T-helper 2 cell treated with Interferon-gamma antibody and Interleukin-4, amounts not matched to agents 5 μg/mL and 100 μg/mL, for 36 hours (primary cell): ENCODE measurements around the gene AHI1.

Experiments
- DNase-seq: peaks from one replicate; pipeline ENCODE4 v3.0.0; 2021; ENCODE audit warnings: low spot score
- H3K27ac Mint-ChIP-seq: one replicate; pipeline ENCODE4 v1.8.0; 2021; ENCODE audit warnings: mild to moderate bottlenecking, mixed read lengths
- H3K27me3 Mint-ChIP-seq: one replicate; pipeline ENCODE4 v1.8.0; 2021; ENCODE audit warnings: low read depth, mixed read lengths
- H3K36me3 Mint-ChIP-seq: one replicate; pipeline ENCODE4 v1.8.0; 2021; ENCODE audit warnings: low read depth, mixed read lengths
- H3K4me1 Mint-ChIP-seq: one replicate; pipeline ENCODE4 v1.8.0; 2021; ENCODE audit warnings: low read depth, mixed read lengths
- H3K4me3 Mint-ChIP-seq: one replicate; pipeline ENCODE4 v1.8.0; 2022; ENCODE audit warnings: mild to moderate bottlenecking, moderate library complexity, mixed read lengths
- H3K9me3 Mint-ChIP-seq: one replicate; pipeline ENCODE4 v1.8.0; 2021; ENCODE audit warnings: mixed read lengths

Gene AHI1

GRCh38 chr6:135522965-135523692, 25.6 kb upstream of the AHI1 start:
- H3K36me3 Mint-ChIP-seq, result peaks cover 15% of the 10 kb centered on the region
- H3K4me3 Mint-ChIP-seq, result no peak overlapping the region
- peaks cover 15% of the 10 kb centered on the region for H3K4me1 Mint-ChIP-seq
- peak overlapping the region; percentile 46 for H3K27ac Mint-ChIP-seq
- peaks cover 35% of the 10 kb centered on the region for H3K9me3 Mint-ChIP-seq
- no peak for DNase-seq
- no peaks in the 10 kb centered on the region for H3K27me3 Mint-ChIP-seq

DNA sequence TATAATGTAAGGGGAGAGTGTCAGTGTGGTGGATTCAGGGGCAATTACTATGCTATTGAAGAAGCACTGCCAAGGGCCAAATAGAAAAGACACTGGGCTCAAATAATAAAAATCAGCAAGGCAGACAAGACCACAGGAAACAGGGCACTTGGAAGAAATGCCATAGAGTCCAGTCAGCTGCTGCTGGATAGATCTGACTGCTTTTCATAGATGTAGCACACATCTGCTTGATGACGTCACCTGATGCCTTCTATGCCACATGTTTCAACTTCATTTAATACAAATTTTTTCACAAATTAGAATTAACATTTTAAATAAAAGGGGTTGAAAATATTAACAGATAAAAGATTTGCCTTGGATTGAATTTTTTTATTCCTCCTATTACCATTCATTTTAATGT, 23.9 kb upstream of the AHI1 start:
- Mint-ChIP-seq H3K27ac (no peak overlapping the region), H3K27me3 (no peaks in the 10 kb centered on the region), H3K9me3 (peaks cover 52% of the 10 kb centered on the region), H3K4me3 (no peak overlapping the region), H3K4me1 (peaks cover 15% of the 10 kb centered on the region), H3K36me3 (peaks cover 19% of the 10 kb centered on the region)
- DNase-seq, result no peak

- Mint-ChIP-seq H3K4me3 (no peak overlapping the region), H3K27ac (no peak overlapping the region), H3K27me3 (no peaks in the 10 kb centered on the region), H3K4me1 (peaks cover 15% of the 10 kb centered on the region), H3K9me3 (peaks cover 52% of the 10 kb centered on the region), H3K36me3 (peaks cover 19% of the 10 kb centered on the region)
- DNase-seq, result no peak
Observed at GRCh38 chr6:135520781-135521180, 23.2 kb upstream of the AHI1 start.

DNA sequence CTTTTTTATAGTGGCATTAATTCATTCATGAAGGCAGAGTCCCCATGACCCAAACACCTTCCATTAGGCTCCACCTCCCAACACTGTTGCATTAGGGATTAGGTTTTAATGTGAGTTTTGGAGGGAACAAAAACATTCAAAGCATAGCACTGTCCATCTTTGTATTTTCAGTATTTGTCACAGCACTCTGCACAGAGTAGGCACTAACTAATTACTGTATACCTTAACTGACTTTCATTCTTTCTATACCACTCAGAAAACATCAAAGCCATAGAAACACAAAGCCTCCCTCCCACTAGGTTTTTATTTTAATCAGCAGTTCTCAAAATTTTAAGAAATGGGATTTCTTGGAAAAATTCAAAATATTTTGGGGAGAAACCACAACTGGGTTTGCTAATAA, 21.8 kb upstream of the AHI1 start:
- H3K27ac Mint-ChIP-seq, result no peak overlapping the region
- peaks cover 12% of the 10 kb centered on the region for H3K4me1 Mint-ChIP-seq
- H3K27me3 Mint-ChIP-seq, result no peaks in the 10 kb centered on the region
- no peak for DNase-seq
- no peak overlapping the region for H3K4me3 Mint-ChIP-seq
- H3K36me3 Mint-ChIP-seq, result peaks cover 19% of the 10 kb centered on the region
- H3K9me3 Mint-ChIP-seq, result peaks cover 52% of the 10 kb centered on the region

DNA sequence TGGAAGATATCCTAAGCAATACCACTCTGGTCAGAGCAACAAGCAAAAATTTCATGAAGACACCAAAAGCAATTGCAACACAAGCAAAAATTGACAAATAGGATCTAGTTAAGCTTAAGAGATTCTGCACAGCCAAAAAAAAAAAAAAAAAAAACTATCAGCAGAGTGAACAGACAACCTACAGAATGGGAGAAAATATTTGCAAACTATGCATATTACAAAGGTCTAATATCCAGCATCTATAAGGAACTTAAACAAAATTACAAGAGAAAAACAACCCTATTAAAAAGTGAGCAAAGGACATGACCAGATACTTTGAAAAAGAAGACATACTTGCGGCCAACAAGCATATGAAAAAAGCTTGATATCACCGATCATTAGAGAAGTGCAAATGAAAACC, 20.0 kb upstream of the AHI1 start:
- H3K4me1 Mint-ChIP-seq, result peaks cover 7% of the 10 kb centered on the region
- H3K36me3 Mint-ChIP-seq, result peaks cover 21% of the 10 kb centered on the region
- peaks cover 50% of the 10 kb centered on the region for H3K9me3 Mint-ChIP-seq
- no peak for DNase-seq
- no peaks in the 10 kb centered on the region for H3K27me3 Mint-ChIP-seq
- H3K4me3 Mint-ChIP-seq, result no peak overlapping the region
- no peak overlapping the region for H3K27ac Mint-ChIP-seq

GRCh38 chr6:135514706-135515105, 17.2 kb upstream of the AHI1 start:
- H3K4me1 Mint-ChIP-seq, result peaks cover 7% of the 10 kb centered on the region
- peaks cover 29% of the 10 kb centered on the region for H3K9me3 Mint-ChIP-seq
- H3K27me3 Mint-ChIP-seq, result no peaks in the 10 kb centered on the region
- H3K36me3 Mint-ChIP-seq, result peaks cover 17% of the 10 kb centered on the region
- no peak for DNase-seq
- no peak overlapping the region for H3K27ac Mint-ChIP-seq
- no peak overlapping the region for H3K4me3 Mint-ChIP-seq

DNA sequence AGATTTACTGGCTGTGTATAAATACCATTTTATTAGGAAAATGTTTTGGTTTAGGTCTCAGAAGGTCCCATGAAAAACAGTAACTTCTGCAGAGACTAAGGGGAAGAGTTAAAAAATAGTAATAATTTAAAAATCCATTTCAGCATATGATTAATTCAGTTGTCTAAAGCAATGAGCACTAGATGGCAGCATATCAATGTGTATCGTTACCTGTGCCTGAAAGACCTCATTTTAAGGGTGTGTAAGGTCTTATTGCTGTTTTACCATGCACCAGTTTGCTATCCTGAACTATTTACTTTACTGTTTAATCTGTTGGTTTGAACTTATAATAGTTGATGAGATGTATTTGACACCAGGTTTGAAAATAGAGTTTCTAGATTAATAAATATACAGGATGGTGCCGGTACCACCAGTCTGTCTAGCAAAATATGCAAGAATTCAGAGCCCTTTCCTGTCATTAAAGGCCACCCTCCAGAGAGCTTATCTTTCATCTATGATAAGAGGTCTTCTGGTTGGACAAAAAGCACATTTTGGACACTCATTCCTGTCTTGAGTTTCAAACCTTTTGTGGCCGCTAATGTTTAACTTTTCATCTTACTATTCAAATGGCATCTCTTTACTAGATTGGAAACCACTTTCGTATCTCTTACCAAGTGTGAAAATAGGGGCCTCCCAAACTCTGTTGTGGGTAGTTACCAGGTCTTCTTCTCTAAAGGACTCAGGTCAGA, 8.9 kb upstream of the AHI1 start:
- peak overlapping the region; percentile 12 for H3K27ac Mint-ChIP-seq
- no peaks in the 10 kb centered on the region for H3K9me3 Mint-ChIP-seq
- DNase-seq, result peak; percentile 42
- no peaks in the 10 kb centered on the region for H3K27me3 Mint-ChIP-seq
- H3K4me3 Mint-ChIP-seq, result peak overlapping the region; percentile 8
- no peaks in the 10 kb centered on the region for H3K36me3 Mint-ChIP-seq
- peaks cover 22% of the 10 kb centered on the region for H3K4me1 Mint-ChIP-seq

DNA sequence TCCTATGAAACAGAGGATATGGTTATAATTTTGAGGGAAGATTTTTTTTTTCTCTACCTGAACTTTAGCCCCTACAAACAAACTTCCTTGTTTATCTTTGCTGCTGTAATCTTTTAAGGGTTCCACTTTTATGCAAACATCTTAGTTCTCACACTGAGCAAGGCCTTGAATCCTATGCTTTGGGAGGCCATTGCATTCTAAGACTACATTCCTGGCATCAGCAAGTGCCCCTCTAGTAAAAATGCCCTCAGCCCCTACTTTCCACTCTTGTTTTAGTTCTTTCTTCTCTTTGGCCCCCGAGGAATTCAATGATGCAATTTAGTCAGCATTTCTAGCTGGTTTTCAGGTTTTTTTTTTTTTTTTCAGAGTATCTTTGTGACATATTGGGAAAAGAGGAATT, 8.1 kb upstream of the AHI1 start:
- Mint-ChIP-seq H3K36me3 (no peaks in the 10 kb centered on the region), H3K4me3 (no peak overlapping the region), H3K27me3 (no peaks in the 10 kb centered on the region), H3K27ac (no peak overlapping the region), H3K4me1 (peaks cover 22% of the 10 kb centered on the region), H3K9me3 (no peaks in the 10 kb centered on the region)
- no peak for DNase-seq

- H3K4me3 Mint-ChIP-seq, result no peak overlapping the region
- no peak for DNase-seq
- peaks cover 22% of the 10 kb centered on the region for H3K4me1 Mint-ChIP-seq
- H3K9me3 Mint-ChIP-seq, result no peaks in the 10 kb centered on the region
- H3K27ac Mint-ChIP-seq, result no peak overlapping the region
- no peaks in the 10 kb centered on the region for H3K27me3 Mint-ChIP-seq
- H3K36me3 Mint-ChIP-seq, result no peaks in the 10 kb centered on the region
Observed at GRCh38 chr6:135505222-135505621, 7.7 kb upstream of the AHI1 start.

DNA sequence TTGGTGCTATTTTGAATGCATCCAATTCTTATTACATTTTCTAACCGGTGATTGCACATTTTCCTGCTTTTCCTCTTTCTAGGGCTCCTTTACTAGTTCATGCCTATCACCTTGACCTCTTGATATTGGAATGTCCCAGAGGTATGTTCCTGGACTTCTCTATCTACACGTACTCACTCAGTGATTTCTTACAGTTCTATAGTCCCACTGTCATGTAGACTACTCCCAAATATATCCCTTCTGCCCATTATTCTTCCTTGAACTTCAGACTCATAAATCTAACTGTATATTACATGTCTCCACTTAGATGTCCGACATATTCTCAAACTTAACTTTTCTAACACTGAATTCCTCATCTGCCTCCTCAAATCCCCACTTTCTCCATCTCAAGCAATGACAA, 7.2 kb upstream of the AHI1 start:
- DNase-seq, result no peak
- Mint-ChIP-seq H3K27me3 (no peaks in the 10 kb centered on the region), H3K36me3 (no peaks in the 10 kb centered on the region), H3K4me1 (peaks cover 22% of the 10 kb centered on the region), H3K4me3 (no peak overlapping the region), H3K9me3 (no peaks in the 10 kb centered on the region), H3K27ac (no peak overlapping the region)

DNA sequence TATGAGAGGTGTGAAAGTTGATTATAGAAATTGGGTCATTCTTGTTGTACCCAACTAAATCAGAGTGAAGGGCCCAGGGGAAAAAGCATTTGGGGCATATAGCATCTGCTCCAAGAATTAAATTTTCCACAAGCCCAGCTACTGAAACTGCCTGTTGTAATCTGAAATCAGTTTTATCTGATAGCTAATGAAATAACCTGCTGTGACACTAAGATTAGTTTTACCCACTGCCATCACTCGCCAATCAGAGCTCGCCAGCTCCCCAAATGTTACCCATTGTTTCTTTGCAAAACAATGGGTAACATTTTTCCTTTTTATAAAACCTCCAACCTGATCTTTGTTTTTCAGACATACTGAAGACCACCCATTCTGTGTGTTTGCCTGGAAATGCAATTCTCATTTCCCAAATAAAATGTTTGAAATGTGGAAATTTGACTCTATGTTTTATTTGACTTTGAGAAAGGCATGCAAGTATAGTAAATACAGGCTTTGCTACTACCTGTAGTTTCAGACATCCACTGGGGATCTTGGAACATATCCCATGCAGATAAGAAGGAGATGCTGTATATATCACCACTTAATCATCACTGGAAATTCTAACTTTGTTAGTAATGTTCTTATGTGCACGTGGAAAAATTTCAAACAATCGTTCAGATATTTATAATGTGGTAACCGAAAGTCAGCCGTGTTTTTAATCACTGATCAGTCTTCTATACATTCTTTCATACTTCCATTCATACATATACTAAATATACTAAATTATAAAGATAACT, 6.3 kb upstream of the AHI1 start:
- Mint-ChIP-seq H3K36me3 (no peaks in the 10 kb centered on the region), H3K27me3 (no peaks in the 10 kb centered on the region), H3K4me1 (peaks cover 22% of the 10 kb centered on the region), H3K9me3 (no peaks in the 10 kb centered on the region), H3K4me3 (no peak overlapping the region), H3K27ac (no peak overlapping the region)
- DNase-seq, result no peak

DNA sequence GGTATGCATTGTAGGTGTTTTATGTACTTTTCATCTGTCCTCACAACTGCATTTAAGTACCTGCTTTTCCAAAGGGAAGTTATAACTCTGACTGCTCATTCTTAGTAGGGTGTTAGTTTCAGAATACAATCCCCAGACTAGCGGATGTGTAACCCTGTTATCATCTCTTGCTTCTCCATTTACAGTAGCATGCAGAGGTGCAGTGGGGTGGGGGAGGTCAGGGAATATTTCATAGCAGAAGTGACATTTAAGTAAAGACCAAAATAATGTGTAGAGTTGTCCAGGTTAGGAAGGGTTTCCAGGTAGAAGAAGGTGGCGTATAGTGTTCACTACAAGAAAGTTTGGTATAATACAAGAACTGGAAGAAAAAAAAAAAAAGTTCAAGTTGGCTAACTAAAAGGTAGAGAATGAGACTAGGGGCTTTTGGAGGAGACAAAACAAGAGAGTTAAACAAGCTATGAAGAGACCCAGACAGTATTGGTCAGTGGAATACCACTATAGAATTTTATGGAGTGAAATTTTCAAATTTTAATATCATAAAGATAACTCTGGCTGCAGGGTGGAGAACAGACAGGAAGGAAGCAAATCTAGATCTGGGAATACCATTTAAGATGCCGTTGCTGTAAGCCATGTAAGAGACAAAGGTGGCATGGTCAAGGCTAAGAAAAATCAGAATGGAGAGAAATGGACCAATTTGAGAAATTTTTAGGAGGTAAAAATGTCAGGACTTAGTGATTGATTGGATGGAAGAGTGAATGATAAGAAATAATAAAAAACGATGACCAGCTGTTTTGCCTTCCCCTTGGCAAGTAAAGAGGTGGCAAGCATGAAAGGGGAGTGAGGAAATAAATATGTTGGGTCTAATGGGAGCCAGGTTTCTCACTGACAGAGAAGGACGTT, 2.2 kb upstream of the AHI1 start:
- Mint-ChIP-seq H3K4me3 (no peak overlapping the region), H3K27me3 (no peaks in the 10 kb centered on the region), H3K36me3 (peaks cover 7% of the 10 kb centered on the region), H3K4me1 (peaks cover 14% of the 10 kb centered on the region), H3K9me3 (no peaks in the 10 kb centered on the region), H3K27ac (no peak overlapping the region)
- DNase-seq, result no peak

DNA sequence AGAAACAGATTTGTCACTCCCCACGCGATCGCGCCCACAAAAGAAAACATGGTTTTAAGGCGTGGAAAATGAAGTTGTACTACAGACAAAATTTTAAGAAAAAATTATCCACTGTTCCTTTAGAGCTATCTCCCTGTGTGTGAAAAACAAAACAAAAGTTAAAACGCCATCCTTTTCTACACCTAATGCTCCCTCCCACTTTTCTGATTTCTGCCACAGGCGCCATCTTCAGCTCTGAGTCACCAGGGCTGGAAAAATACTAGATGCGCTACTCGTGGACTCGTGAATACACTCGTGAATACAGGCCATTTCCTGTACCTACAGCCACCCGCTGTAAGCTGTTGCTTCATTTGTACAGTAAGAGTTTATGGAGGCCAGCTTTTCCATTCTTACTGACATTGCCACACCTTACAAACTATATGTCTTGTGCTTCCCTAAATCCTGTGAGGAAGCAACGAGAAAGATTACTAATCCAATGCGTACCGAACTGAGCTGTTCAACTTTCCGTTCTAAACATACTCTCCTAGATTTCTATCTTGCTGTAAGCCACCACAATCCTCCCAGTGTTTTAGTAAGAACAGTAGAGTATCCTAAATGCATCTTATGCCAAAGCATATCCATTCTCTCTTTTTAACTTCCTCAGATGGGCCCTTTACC, 773 bp upstream of the AHI1 start:
- peak; percentile 73 for DNase-seq
- Mint-ChIP-seq H3K4me1 (peaks cover 17% of the 10 kb centered on the region), H3K27me3 (no peaks in the 10 kb centered on the region), H3K27ac (no peak overlapping the region), H3K9me3 (no peaks in the 10 kb centered on the region), H3K36me3 (peaks cover 13% of the 10 kb centered on the region), H3K4me3 (no peak overlapping the region)
